PC-9 (cell line): ENCODE results near the gene CTU2. TPM values are rescaled to one million over a fixed set of nuclear protein-coding genes. Genes with fewer than 3 reads are reported as not detected.

Experiments used
- Bru-seq: library from RNA; stranded (reverse); fragments of 400-500 nt; gene quantifications from one replicate; lab custom pipeline; 2021; lab: Mats Ljungman, UMichigan
- BruChase-seq, 2 experiments: library from RNA; stranded (reverse); fragments of 400-500 nt; gene quantifications; one replicate each; lab custom pipeline; 2021; lab: Mats Ljungman, UMichigan
- BruUV-seq: library from RNA; stranded (reverse); fragments of 400-500 nt; replicated peaks from 2 replicates; lab custom pipeline; 2021; lab: Mats Ljungman, UMichigan
- CTCF ChIA-PET: fragments of 300-600 bp; sonication (Branson Sonifier 250); formaldehyde crosslinking; loops from one replicate; lab custom pipeline; 2022; ENCODE audit warnings: antibody characterized with exemption; lab: Charles Lee
- POLR2A ChIA-PET: fragments of 300-600 bp; sonication (Branson Sonifier 250); formaldehyde crosslinking; loops from one replicate; lab custom pipeline; 2022; ENCODE audit warnings: antibody characterized with exemption; ENCODE audit not compliant: unreplicated experiment; lab: Charles Lee
- DNase-seq, 2 experiments: peaks; one replicate each; pipeline versions ENCODE4 v3.0.0 to v3.0.0-alpha.2; 2015 to 2022; ENCODE audit warnings: mixed read lengths in 1 of 2
- H2AFZ ChIP-seq: fragments of 200-600 bp; sonication (generic); 2 replicates; pipeline ENCODE4 v1.8.1; 2017; ENCODE audit warnings: antibody characterized with exemption
- H3F3A ChIP-seq: fragments of 200-600 bp; sonication (generic); 2 replicates; pipeline ENCODE4 v1.8.1; 2017; ENCODE audit warnings: antibody characterized with exemption, mild to moderate bottlenecking, low read depth; ENCODE audit not compliant: insufficient read depth
- H3K27ac ChIP-seq: fragments of 200-600 bp; sonication (generic); 2 replicates; pipeline ENCODE4 v1.6.1; 2016; ENCODE audit warnings: mixed run types
- H3K27me3 ChIP-seq: fragments of 200-600 bp; sonication (generic); 2 replicates; pipeline ENCODE4 v1.6.1; 2016; ENCODE audit warnings: low read depth, mixed run types; ENCODE audit not compliant: insufficient read depth
- H3K36me3 ChIP-seq: fragments of 200-600 bp; sonication (generic); 2 replicates; pipeline ENCODE4 v1.6.1; 2016; ENCODE audit warnings: low read depth, mixed run types
- H3K4me1 ChIP-seq: fragments of 200-600 bp; sonication (generic); replicated peaks from 2 replicates; pipeline ENCODE4 v1.6.1; 2016; ENCODE audit warnings: mixed run types; ENCODE audit not compliant: insufficient read depth
- H3K4me2 ChIP-seq: fragments of 200-600 bp; sonication (generic); 2 replicates; pipeline ENCODE4 v1.6.1; 2017; ENCODE audit warnings: mixed run types
- H3K4me3 ChIP-seq: fragments of 200-600 bp; sonication (generic); 2 replicates; pipeline ENCODE4 v1.6.1; 2016; ENCODE audit warnings: mixed run types
- H3K79me2 ChIP-seq: fragments of 200-600 bp; sonication (generic); 2 replicates; pipeline ENCODE4 v1.6.1; 2017; ENCODE audit warnings: low read depth, mixed run types
- H3K9me2 ChIP-seq: fragments of 200-600 bp; sonication (generic); 2 replicates; pipeline ENCODE4 v1.8.1; 2017; ENCODE audit warnings: mild to moderate bottlenecking; ENCODE audit not compliant: insufficient read depth
- H3K9me3 ChIP-seq: fragments of 200-600 bp; sonication (generic); 2 replicates; pipeline ENCODE4 v1.8.1; 2016; ENCODE audit warnings: low read depth; ENCODE audit not compliant: insufficient read depth
- H4K20me1 ChIP-seq: fragments of 200-600 bp; sonication (generic); 2 replicates; pipeline ENCODE4 v1.8.1; 2017; ENCODE audit not compliant: insufficient read depth
- EZH2 ChIP-seq: fragments of 200-600 bp; sonication (generic); IDR thresholded peaks from 2 replicates; pipeline ENCODE4 v1.8.0; 2017; ENCODE audit warnings: antibody characterized with exemption, low read depth
- intact Hi-C: fragments of 100-400 bp; cut with micrococcal nuclease; formaldehyde crosslinking; loops from one replicate; pipeline ENCODE4 v1.10.0; 2022; ENCODE audit not compliant: unreplicated experiment
- long read RNA-seq: library from polyadenylated mRNA; stranded (forward); transcript quantifications from one replicate; pipeline ENCODE4 v2.0.0, GENCODE V29; 2022
- total RNA-seq: library from RNA; stranded (reverse); gene quantifications from 2 replicates; pipeline ENCODE4 v1.2.3, GENCODE V29; 2021
- TF ChIP-seq, protein P1 (sequence below): fragments of 200-600 bp; sonication (generic); conservative IDR thresholded peaks from 2 replicates; pipeline ENCODE4 v1.6.1; 2017; ENCODE audit warnings: mixed run types, antibody characterized with exemption, mild to moderate bottlenecking, moderate library complexity

Gene CTU2
- total RNA-seq = 20.0 and 38.0 TPM in 2 replicates
- percentile 41 among the genes with signal in this experiment for Bru-seq, nascent RNA
- percentile 46 among the genes with signal in this experiment for BruChase-seq, experiment 1, labeled RNA remaining after a 2-hour chase
- percentile 61 among the genes with signal in this experiment for BruChase-seq, experiment 2, labeled RNA remaining after a 6-hour chase
- long read RNA-seq, transcript CTU2-202 (15 exons, 1,751 nt) = major isoform, 22 of 27 reads
- long read RNA-seq, partial matches to known transcripts = 3 of 27 reads
- long read RNA-seq, other reads (novel, unspliced or antisense) = 2 of 27 reads

GRCh38 chr16:88706229-88706964, at the start of gene CTU2, which contains the start of gene RNF166:
Gene CTU2 (plus strand): TSS chr16:88706503. CDS start chr16:88706531, 28 bp downstream.
Gene RNF166 (minus strand): TSS chr16:88706408. CDS start chr16:88706325, 83 bp downstream.
- Histone ChIP-seq H3K4me2 (peak within 1 kb of the TSS; percentile 100), H3K4me1 (peaks cover 19% of the 10 kb centered on the region), H3K27me3 (no peaks in the 10 kb centered on the region), H2AFZ (peak within 1 kb of the TSS; percentile 85), H3K9me2 (no peaks in the 10 kb centered on the region), H3K27ac (no peak within 1 kb of the TSS), H3F3A (peaks cover 16% of the 10 kb centered on the region; the same call in 1 of the 2 replicates), H3K79me2 (peaks cover 19% of the 10 kb centered on the region; the same call in 1 of the 2 replicates), H3K36me3 (no peaks in the 10 kb centered on the region), H3K4me3 (peak within 1 kb of the TSS; percentile 78), H4K20me1 (peaks cover 7% of the 10 kb centered on the region; the same call in 1 of the 2 replicates), H3K9me3 (no peaks in the 10 kb centered on the region)
- CTCF ChIA-PET = no interaction called here
- no peak for TF ChIP-seq EZH2
- TF ChIP-seq, protein P1, sequence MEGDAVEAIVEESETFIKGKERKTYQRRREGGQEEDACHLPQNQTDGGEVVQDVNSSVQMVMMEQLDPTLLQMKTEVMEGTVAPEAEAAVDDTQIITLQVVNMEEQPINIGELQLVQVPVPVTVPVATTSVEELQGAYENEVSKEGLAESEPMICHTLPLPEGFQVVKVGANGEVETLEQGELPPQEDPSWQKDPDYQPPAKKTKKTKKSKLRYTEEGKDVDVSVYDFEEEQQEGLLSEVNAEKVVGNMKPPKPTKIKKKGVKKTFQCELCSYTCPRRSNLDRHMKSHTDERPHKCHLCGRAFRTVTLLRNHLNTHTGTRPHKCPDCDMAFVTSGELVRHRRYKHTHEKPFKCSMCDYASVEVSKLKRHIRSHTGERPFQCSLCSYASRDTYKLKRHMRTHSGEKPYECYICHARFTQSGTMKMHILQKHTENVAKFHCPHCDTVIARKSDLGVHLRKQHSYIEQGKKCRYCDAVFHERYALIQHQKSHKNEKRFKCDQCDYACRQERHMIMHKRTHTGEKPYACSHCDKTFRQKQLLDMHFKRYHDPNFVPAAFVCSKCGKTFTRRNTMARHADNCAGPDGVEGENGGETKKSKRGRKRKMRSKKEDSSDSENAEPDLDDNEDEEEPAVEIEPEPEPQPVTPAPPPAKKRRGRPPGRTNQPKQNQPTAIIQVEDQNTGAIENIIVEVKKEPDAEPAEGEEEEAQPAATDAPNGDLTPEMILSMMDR = no peak
- BruUV-seq = no TSS peak
- intact Hi-C loops = no loop called here
- POLR2A ChIA-PET = no interaction called here
- peak; percentile 76 to 93 for DNase-seq

GRCh38 chr16:88657371-88657770, 48.9 kb upstream of the CTU2 start:
- no peaks in the 10 kb centered on the region; the same call in 1 of the 2 replicates for H4K20me1 ChIP-seq
- intact Hi-C loops = no loop called here
- CTCF ChIA-PET = interaction anchor here (0.6 kb wide), 1 partner anchor 43 kb away, joined by 4 read pairs; no protein-coding TSS in a partner anchor
- H3K4me2 ChIP-seq = no peak overlapping the region
- POLR2A ChIA-PET = no interaction called here
- H3K9me3 ChIP-seq = no peaks in the 10 kb centered on the region
- peaks cover 12% of the 10 kb centered on the region; the same call in 1 of the 2 replicates for H3F3A ChIP-seq
- peaks cover 9% of the 10 kb centered on the region for H3K4me1 ChIP-seq
- no TSS peak for BruUV-seq
- TF ChIP-seq, protein P1 = no peak
- TF ChIP-seq EZH2 = no peak
- H3K79me2 ChIP-seq = peaks cover 24% of the 10 kb centered on the region
- DNase-seq = no peak
- no peaks in the 10 kb centered on the region for H3K36me3 ChIP-seq
- H3K27ac ChIP-seq = no peak overlapping the region
- H3K9me2 ChIP-seq = no peaks in the 10 kb centered on the region
- no peaks in the 10 kb centered on the region for H3K27me3 ChIP-seq
- no peak overlapping the region for H3K4me3 ChIP-seq
- no peak overlapping the region for H2AFZ ChIP-seq

GRCh38 chr16:88658714-88659113, 47.6 kb upstream of the CTU2 start:
- Histone ChIP-seq H4K20me1 (no peaks in the 10 kb centered on the region; the same call in 1 of the 2 replicates), H3K4me3 (no peak overlapping the region), H3K27me3 (no peaks in the 10 kb centered on the region), H3K36me3 (no peaks in the 10 kb centered on the region), H3K9me2 (no peaks in the 10 kb centered on the region), H3K27ac (no peak overlapping the region), H2AFZ (no peak overlapping the region), H3K9me3 (no peaks in the 10 kb centered on the region), H3K79me2 (peaks cover 29% of the 10 kb centered on the region), H3F3A (peaks cover 10% of the 10 kb centered on the region; the same call in 1 of the 2 replicates), H3K4me1 (peaks cover 9% of the 10 kb centered on the region), H3K4me2 (no peak overlapping the region)
- DNase-seq = no peak
- intact Hi-C loops = no loop called here
- BruUV-seq = no TSS peak
- CTCF ChIA-PET = no interaction called here
- TF ChIP-seq EZH2 = no peak
- TF ChIP-seq, protein P1 = no peak
- POLR2A ChIA-PET = no interaction called here
